ENCODE measurements around the gene MPHOSPH10. TPM values are rescaled to one million over a fixed set of nuclear protein-coding genes. Genes with fewer than 3 reads are reported as not detected.

Gene MPHOSPH10
- total and polyA plus RNA-seq, 4 donors, result 16.8 to 40.6 (median 25.0) TPM

DNA sequence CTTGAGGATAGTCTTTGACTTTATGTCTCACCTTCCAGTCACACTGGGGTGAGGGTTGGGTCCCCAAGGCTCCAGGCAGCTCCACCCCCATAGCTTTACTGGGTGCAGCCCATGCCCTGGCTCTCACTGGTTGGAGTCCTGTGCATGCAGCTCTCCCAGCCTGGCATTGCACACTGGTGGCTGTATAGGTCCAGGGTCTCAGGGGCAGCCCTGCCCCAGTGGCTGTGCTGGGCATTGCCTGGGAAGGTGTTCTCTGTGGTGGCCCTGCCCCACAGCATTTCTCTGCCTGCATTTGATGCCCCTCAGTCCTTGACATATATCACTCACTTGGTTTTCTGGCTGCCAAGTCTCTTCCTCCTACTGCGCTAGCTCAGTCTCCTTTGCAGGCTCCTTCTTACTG is 21.2 kb downstream of the MPHOSPH10 start:
- DNase-seq (no peak), ATAC-seq (ENCODE audit: insufficient read depth, low FRiP score) (no peak)
- 27 to 96% methylated on average over 1 of the region's 1 CpG for WGBS, 2 donors
- Histone ChIP-seq H3K9ac (ENCODE audit: insufficient read depth in 1 of 2, low read length in 2 of 2) (no peak overlapping the region), H3K4me3 (no peak overlapping the region), H3K9me3 (ENCODE audit: control insufficient read depth in 4 of 4, insufficient read depth in 3 of 4, low read length in 3 of 4) (no peaks in the 10 kb centered on the region), H3K27me3 (ENCODE audit: control insufficient read depth in 3 of 3, insufficient read depth in 3 of 3, low read length in 2 of 3) (peaks cover 0 to 6% (median 0%) of the 10 kb centered on the region in 3 donors), H3K27ac (ENCODE audit: low read depth in 1 of 2, low read length in 1 of 2) (no peak overlapping the region), H3K36me3 (ENCODE audit: control insufficient read depth in 4 of 4, insufficient read depth in 4 of 4, low read length in 4 of 4) (peaks cover 12 to 23% (median 17%) of the 10 kb centered on the region in 4 donors), H3K4me1 (ENCODE audit: control insufficient read depth in 5 of 5, insufficient read depth in 5 of 5, low read length in 5 of 5) (peaks cover 0 to 3% (median 0%) of the 10 kb centered on the region in 5 donors)
- TF ChIP-seq, protein P1, sequence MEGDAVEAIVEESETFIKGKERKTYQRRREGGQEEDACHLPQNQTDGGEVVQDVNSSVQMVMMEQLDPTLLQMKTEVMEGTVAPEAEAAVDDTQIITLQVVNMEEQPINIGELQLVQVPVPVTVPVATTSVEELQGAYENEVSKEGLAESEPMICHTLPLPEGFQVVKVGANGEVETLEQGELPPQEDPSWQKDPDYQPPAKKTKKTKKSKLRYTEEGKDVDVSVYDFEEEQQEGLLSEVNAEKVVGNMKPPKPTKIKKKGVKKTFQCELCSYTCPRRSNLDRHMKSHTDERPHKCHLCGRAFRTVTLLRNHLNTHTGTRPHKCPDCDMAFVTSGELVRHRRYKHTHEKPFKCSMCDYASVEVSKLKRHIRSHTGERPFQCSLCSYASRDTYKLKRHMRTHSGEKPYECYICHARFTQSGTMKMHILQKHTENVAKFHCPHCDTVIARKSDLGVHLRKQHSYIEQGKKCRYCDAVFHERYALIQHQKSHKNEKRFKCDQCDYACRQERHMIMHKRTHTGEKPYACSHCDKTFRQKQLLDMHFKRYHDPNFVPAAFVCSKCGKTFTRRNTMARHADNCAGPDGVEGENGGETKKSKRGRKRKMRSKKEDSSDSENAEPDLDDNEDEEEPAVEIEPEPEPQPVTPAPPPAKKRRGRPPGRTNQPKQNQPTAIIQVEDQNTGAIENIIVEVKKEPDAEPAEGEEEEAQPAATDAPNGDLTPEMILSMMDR (IDR thresholded peaks at IDR 0.05; ENCODE audit: control extremely low read depth, extremely low read depth), result no peak

DNA sequence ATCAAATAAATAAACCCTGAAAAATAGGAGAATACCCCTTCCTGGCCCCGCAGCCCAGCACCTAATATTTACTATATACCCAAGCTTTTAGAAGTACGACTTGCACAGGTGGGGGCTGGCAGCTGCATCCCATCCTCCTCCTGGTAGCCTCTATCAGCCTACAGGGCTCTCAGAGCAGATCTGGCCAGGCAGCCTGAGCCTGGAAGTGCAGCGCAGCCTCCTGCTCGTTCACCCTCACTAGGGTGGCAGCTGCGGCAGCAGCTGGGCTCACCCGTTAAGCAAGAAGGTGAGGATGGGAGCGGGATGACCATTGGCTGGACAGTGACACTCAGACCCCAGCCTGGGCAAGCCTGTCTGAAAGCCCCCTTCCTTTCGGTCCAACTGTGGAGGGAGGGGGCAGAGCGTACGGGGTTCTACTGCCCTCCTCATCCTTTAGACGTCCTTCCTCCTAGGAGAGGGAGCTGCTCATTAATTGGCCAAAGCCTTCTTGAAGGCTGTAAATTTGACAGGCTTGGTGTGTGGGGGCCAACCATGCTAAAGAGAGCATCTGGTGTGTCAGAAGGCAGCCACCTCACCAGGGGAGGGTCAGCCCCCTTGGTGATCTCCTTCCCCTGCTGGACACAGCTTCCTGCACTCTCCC is 23.3 kb downstream of the MPHOSPH10 start:
- no peak for ATAC-seq (ENCODE audit: insufficient read depth, low FRiP score)
- no peaks in the 10 kb centered on the region for H3K9me3 ChIP-seq (ENCODE audit: control insufficient read depth in 4 of 4, insufficient read depth in 3 of 4, low read length in 3 of 4)
- no peak overlapping the region for H3K27ac ChIP-seq (ENCODE audit: low read depth in 1 of 2, low read length in 1 of 2)
- no peak overlapping the region for H3K4me3 ChIP-seq
- peaks cover 0 to 3% (median 2%) of the 10 kb centered on the region in 5 donors for H3K4me1 ChIP-seq (ENCODE audit: control insufficient read depth in 5 of 5, insufficient read depth in 5 of 5, low read length in 5 of 5)
- TF ChIP-seq, protein P1 (IDR thresholded peaks at IDR 0.05; ENCODE audit: control extremely low read depth, extremely low read depth), result no peak
- 75 to 80% methylated on average over 11 of the region's 11 CpGs for WGBS, 2 donors
- DNase-seq, result no peak
- H3K9ac ChIP-seq (ENCODE audit: insufficient read depth in 1 of 2, low read length in 2 of 2), result no peak overlapping the region
- peaks cover 0 to 6% (median 0%) of the 10 kb centered on the region in 3 donors for H3K27me3 ChIP-seq (ENCODE audit: control insufficient read depth in 3 of 3, insufficient read depth in 3 of 3, low read length in 2 of 3)
- peaks cover 6 to 14% (median 7%) of the 10 kb centered on the region in 4 donors for H3K36me3 ChIP-seq (ENCODE audit: control insufficient read depth in 4 of 4, insufficient read depth in 4 of 4, low read length in 4 of 4)

DNA sequence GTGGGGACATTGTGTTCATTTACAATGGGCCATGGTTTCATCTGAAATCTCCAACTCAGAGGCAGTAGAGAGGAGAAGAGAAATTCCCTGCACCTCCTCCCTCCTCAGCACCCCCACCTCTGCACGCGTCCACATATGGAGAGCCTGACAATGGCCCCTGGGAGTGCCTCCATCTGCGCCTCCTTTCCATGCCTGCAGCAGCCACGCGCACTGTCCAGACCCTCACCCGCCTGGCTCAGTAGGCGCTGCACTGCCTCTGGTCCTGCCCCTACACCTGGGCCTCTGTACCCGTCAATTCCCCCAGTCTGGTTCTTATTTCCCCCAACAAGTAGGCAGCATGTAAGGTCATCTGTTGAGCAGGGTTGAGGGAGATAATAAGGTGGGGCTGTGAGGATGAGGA is 23.8 kb downstream of the MPHOSPH10 start:
- ATAC-seq (ENCODE audit: insufficient read depth, low FRiP score), result no peak

More for the DNA sequence above, 23.8 kb downstream of the MPHOSPH10 start:
- no peaks in the 10 kb centered on the region for H3K9me3 ChIP-seq (ENCODE audit: control insufficient read depth in 4 of 4, insufficient read depth in 3 of 4, low read length in 3 of 4)
- no peak overlapping the region for H3K9ac ChIP-seq (ENCODE audit: insufficient read depth in 1 of 2, low read length in 2 of 2)
- H3K4me3 ChIP-seq, result no peak overlapping the region
- 85 to 87% methylated on average over 8 of the region's 8 CpGs for WGBS, 2 donors
- TF ChIP-seq, protein P1 (IDR thresholded peaks at IDR 0.05; ENCODE audit: control extremely low read depth, extremely low read depth), result no peak
- no peak overlapping the region for H3K27ac ChIP-seq (ENCODE audit: low read depth in 1 of 2, low read length in 1 of 2)
- peaks cover under 1 to 9% (median 2%) of the 10 kb centered on the region in 4 donors for H3K36me3 ChIP-seq (ENCODE audit: control insufficient read depth in 4 of 4, insufficient read depth in 4 of 4, low read length in 4 of 4)
- peaks cover 0 to 6% (median 0%) of the 10 kb centered on the region in 3 donors for H3K27me3 ChIP-seq (ENCODE audit: control insufficient read depth in 3 of 3, insufficient read depth in 3 of 3, low read length in 2 of 3)
- no peak for DNase-seq
- H3K4me1 ChIP-seq (ENCODE audit: control insufficient read depth in 5 of 5, insufficient read depth in 5 of 5, low read length in 5 of 5), result peaks cover 0 to 3% (median 2%) of the 10 kb centered on the region in 5 donors
